Tibial nerve (tissue), 4 donors: ENCODE results near the gene ZBTB3. TPM values are rescaled to one million over a fixed set of nuclear protein-coding genes. Genes with fewer than 3 reads are reported as not detected.
"Not testable (repeated sequence)": the region's sequence is repeated elsewhere in the genome, so short reads cannot be mapped to it uniquely, and the experiment has no call there.

ENCODE experiments used
- DNase-seq, 2 donors: peaks; one replicate each; pipeline ENCODE4 v3.0.0-alpha.2; 2019; ENCODE audit warnings: low spot score in 2 of 2
- H3K27ac ChIP-seq, 4 donors: fragments of 200-600 bp; sonication (generic) in 3 of 4; one replicate each; pipeline ENCODE4 v1.5.1; 2017 to 2019; ENCODE audit warnings: mild to moderate bottlenecking in 1 of 4
- H3K27me3 ChIP-seq, 2 donors: fragments of 200-600 bp; sonication (generic) in 1 of 2; one replicate each; pipeline versions ENCODE4 v1.5.1 to v1.6.0; 2017 to 2019
- H3K36me3 ChIP-seq, 3 donors: fragments of 200-600 bp; sonication (generic); one replicate each; pipeline ENCODE4 v1.5.1; 2018 to 2019
- H3K4me1 ChIP-seq, 4 donors: fragments of 200-600 bp; sonication (generic) in 3 of 4; one replicate each; pipeline ENCODE4 v1.5.1; 2017 to 2019
- H3K4me3 ChIP-seq, 4 donors: fragments of 200-600 bp; sonication (generic) in 3 of 4; one replicate each; pipeline ENCODE4 v1.5.1; 2017 to 2019; ENCODE audit warnings: mild to moderate bottlenecking in 1 of 4, moderate library complexity in 1 of 4
- H3K9me3 ChIP-seq, 4 donors: fragments of 200-600 bp; sonication (generic) in 3 of 4; one replicate each; pipeline ENCODE4 v1.5.1; 2017 to 2019
- CTCF ChIP-seq, 5 experiments: fragments of 200-600 bp in 3 of 5; fragments of 450-650 bp in 2 of 5; sonication (generic) in 3 of 5; IDR thresholded peaks; one replicate each; pipeline ENCODE4 v1.5.1; 2016 to 2019; ENCODE audit warnings: antibody characterized with exemption in 5 of 5, mild to moderate bottlenecking in 3 of 5, moderate library complexity in 2 of 5
- EP300 ChIP-seq, 2 donors: sonication (generic); formaldehyde crosslinking; IDR thresholded peaks; one replicate each; pipeline ENCODE4 v1.6.1; 2017; ENCODE audit warnings: antibody characterized with exemption in 2 of 2, mild to moderate bottlenecking in 1 of 2
- POLR2A ChIP-seq, 2 donors: fragments of 450-650 bp; IDR thresholded peaks; one replicate each; pipeline ENCODE4 v1.6.1; 2017; ENCODE audit warnings: antibody characterized with exemption in 2 of 2, mild to moderate bottlenecking in 2 of 2, moderate library complexity in 2 of 2
- WGBS, 2 donors: methylation state at CpG; one replicate each; pipeline ENCODE4 v1.1.5; 2018; 5-methylcytosine and 5-hydroxymethylcytosine counted together
- total RNA-seq, 4 donors: library from RNA; depleted of rRNA; stranded (reverse); fragments of >200 nt; gene quantifications; one replicate each; pipeline ENCODE4 v1.1.0, GENCODE V29; 2016

Gene ZBTB3
- total RNA-seq, 4 donors from 2014 or later = 8.1 to 9.8 (median 8.9) TPM

GRCh38 chr11:62777389-62777788, 23.4 kb upstream of the ZBTB3 start:
- Histone ChIP-seq H3K4me3 (no peak overlapping the region), H3K36me3 (peaks cover 0 to 65% (median 0%) of the 10 kb centered on the region in 3 donors), H3K4me1 (peaks cover 0 to 2% (median 0%) of the 10 kb centered on the region in 4 donors), H3K27me3 (no peaks in the 10 kb centered on the region), H3K27ac (no peak overlapping the region), H3K9me3 (no peaks in the 10 kb centered on the region)
- DNase-seq = no peak
- TF ChIP-seq CTCF (IDR thresholded peaks at IDR 0.05) (no peak), EP300 (IDR thresholded peaks at IDR 0.05) (no peak), POLR2A (IDR thresholded peaks at IDR 0.05) (no peak)
- WGBS, 2 donors = 61 to 71% methylated on average over 2 of the region's 2 CpGs

GRCh38 chr11:62775646-62776045, 21.7 kb upstream of the ZBTB3 start:
- Histone ChIP-seq H3K27ac (no peak overlapping the region), H3K4me3 (no peak overlapping the region), H3K27me3 (no peaks in the 10 kb centered on the region), H3K4me1 (peaks cover 0 to 11% (median 6%) of the 10 kb centered on the region in 4 donors), H3K36me3 (peaks cover 0 to 55% (median 0%) of the 10 kb centered on the region in 3 donors), H3K9me3 (no peaks in the 10 kb centered on the region)
- 85 to 90% methylated on average over 17 of the region's 17 CpGs for WGBS, 2 donors
- TF ChIP-seq CTCF (IDR thresholded peaks at IDR 0.05) (no peak), POLR2A (IDR thresholded peaks at IDR 0.05) (no peak), EP300 (IDR thresholded peaks at IDR 0.05) (no peak)
- DNase-seq = no peak

- H3K27ac ChIP-seq = no peak overlapping the region
- TF ChIP-seq POLR2A (IDR thresholded peaks at IDR 0.05) (no peak), EP300 (IDR thresholded peaks at IDR 0.05) (no peak), CTCF (IDR thresholded peaks at IDR 0.05) (no peak)
- no peak overlapping the region for H3K4me3 ChIP-seq
- H3K36me3 ChIP-seq = peaks cover 0 to 45% (median 0%) of the 10 kb centered on the region in 3 donors
- 92 to 96% methylated on average over 6 of the region's 6 CpGs for WGBS, 2 donors
- peaks cover 0 to 23% (median 16%) of the 10 kb centered on the region in 4 donors for H3K4me1 ChIP-seq
- H3K9me3 ChIP-seq = no peaks in the 10 kb centered on the region
- no peaks in the 10 kb centered on the region for H3K27me3 ChIP-seq
- no peak for DNase-seq
Observed at GRCh38 chr11:62774407-62774806, 20.4 kb upstream of the ZBTB3 start.

GRCh38 chr11:62771144-62772021, 17.4 kb upstream of the ZBTB3 start, which contains the start of gene TAF6L:
TAF6L (plus strand) TSS chr11:62771396; CDS start chr11:62775784, 4,388 bp downstream.
- WGBS, 2 donors = 2% methylated on average over 44 to 60 of the region's 60 CpGs
- Histone ChIP-seq H3K36me3 (peaks cover 0 to 36% (median 3%) of the 10 kb centered on the region in 3 donors), H3K27ac (peak within 1 kb of the TSS; percentile 86 to 95 (median 91)), H3K4me3 (peak within 1 kb of the TSS; percentile 40 to 71 (median 56)), H3K4me1 (peaks cover 0 to 25% (median 16%) of the 10 kb centered on the region in 4 donors), H3K27me3 (no peaks in the 10 kb centered on the region), H3K9me3 (no peaks in the 10 kb centered on the region)
- DNase-seq = peak; percentile 98
- TF ChIP-seq CTCF (IDR thresholded peaks at IDR 0.05) = peak in 1 of 5 experiments; percentile 34
- TF ChIP-seq EP300 (IDR thresholded peaks at IDR 0.05) = peak; percentile 74 to 89
- peak in 1 of 2 donors; percentile 42 for TF ChIP-seq POLR2A (IDR thresholded peaks at IDR 0.05)

GRCh38 chr11:62770778-62771143, 16.8 kb upstream of the ZBTB3 start:
- H3K4me3 ChIP-seq = peak overlapping the region; percentile 40 to 71 (median 56)
- H3K27ac ChIP-seq = peak overlapping the region; percentile 86 to 95 (median 91)
- H3K9me3 ChIP-seq = no peaks in the 10 kb centered on the region
- H3K4me1 ChIP-seq = peaks cover 0 to 25% (median 16%) of the 10 kb centered on the region in 4 donors
- no peak for TF ChIP-seq CTCF (IDR thresholded peaks at IDR 0.05)
- no peak for TF ChIP-seq EP300 (IDR thresholded peaks at IDR 0.05)
- no peaks in the 10 kb centered on the region for H3K27me3 ChIP-seq
- WGBS, 2 donors = 0% methylated on average over 18 of the region's 18 CpGs
- H3K36me3 ChIP-seq = peaks cover 0 to 36% (median 3%) of the 10 kb centered on the region in 3 donors
- DNase-seq = peak in 1 of 2 donors; percentile 20

GRCh38 chr11:62760867-62761227, 6.9 kb upstream of the ZBTB3 start:
- WGBS, 2 donors = 39% methylated on average over 9 of the region's 9 CpGs
- not testable (repeated sequence) for DNase-seq, H3K9me3 ChIP-seq, H3K27me3 ChIP-seq
- H3K4me3 ChIP-seq = peak overlapping the region; percentile 68 to 94 (median 84)
- peaks cover 0 to 31% (median 13%) of the 10 kb centered on the region in 4 donors for H3K4me1 ChIP-seq
- peak overlapping the region; percentile 11 to 94 (median 86) for H3K27ac ChIP-seq
- peaks cover 0 to 22% (median 0%) of the 10 kb centered on the region in 3 donors for H3K36me3 ChIP-seq
